Glomerular visceral epithelial cell (primary cell): ENCODE results near the gene ASPN.
A peak's percentile ranks its signal among the peaks of the same experiment; 100 is the strongest.

Experiments used
- DNase-seq: peaks from one replicate; pipeline ENCODE4 v3.0.0-alpha.2; 2016; ENCODE audit errors: extremely low spot score

The ASPN gene

DNA sequence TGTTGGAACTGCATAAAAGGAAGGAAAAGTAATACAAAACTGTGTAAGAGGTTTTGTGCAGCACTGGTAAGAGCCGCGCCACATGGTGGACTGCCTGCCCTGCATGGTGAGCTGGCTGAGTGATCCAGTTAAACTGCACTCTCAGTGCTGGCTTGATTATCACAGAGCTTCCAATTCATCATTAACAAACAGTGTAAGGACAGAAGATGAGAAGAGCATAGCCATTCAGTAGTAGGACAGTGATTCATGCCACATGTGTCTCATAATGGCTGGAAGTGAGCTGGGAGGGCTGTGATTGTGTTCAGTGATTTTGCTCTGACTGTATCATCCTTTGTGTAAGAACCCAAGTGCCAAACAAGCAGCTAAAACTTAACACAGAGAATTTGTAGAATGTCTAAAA, 14.1 kb downstream of the ASPN start:
- DNase-seq: no peak

DNA sequence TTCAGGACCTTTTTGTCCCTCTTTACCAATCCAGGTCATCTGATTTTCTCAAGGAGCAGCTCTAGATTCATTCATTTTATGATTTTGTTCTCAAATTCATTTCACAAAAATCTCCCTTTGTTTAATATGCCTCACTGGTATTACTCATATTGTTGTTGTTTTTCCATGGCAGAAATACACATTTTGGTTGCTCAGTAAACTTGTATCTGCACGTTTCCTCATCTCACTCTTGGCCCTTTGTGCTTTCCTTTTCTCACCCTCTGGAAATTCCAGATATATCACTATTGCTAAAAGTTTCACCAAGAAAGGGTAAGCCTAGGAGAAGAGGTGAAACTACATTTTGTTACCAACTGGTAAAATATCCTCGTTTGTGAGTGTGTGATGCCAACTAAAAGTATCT, 14.8 kb downstream of the ASPN start:
- DNase-seq: no peak

DNA sequence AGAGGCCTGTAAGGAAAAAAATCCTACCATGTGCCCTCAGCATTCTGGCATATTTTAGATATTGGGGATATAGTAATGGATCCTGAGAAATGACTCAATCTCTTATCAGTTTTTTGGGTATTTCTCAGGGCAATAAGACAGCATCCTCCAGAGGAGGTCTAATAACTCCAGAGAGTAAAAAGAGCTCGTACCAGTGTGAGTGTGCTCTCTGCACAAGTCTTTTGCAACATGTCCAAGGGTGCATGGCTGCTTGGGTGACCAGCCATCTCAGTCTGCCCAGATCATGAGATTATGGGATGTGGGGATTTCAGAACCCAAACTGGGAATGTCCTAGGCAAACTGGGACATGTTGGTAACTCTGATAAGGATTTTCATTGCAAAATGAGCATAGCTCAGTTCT, 15.3 kb downstream of the ASPN start:
- DNase-seq: no peak

DNA sequence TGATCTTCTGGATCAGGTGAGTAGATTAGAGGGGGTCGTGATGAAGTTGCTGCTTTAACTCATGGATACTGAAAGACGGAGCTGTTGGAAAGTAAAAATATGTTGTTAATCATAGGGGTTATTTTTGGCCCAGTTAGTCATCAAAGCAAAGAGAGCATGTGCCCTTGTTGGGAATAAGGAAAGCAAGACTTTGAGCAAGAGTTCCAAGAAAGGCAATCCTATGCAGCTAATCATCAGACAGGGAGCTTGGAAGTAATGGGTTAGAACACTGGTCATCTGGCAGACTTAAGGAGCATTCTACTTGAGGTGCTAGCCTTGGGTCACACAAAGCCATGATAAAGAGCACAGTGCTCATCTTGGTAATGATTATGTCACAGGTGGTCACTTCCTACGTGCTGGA, 18.3 kb downstream of the ASPN start:
- DNase-seq: no peak

DNA sequence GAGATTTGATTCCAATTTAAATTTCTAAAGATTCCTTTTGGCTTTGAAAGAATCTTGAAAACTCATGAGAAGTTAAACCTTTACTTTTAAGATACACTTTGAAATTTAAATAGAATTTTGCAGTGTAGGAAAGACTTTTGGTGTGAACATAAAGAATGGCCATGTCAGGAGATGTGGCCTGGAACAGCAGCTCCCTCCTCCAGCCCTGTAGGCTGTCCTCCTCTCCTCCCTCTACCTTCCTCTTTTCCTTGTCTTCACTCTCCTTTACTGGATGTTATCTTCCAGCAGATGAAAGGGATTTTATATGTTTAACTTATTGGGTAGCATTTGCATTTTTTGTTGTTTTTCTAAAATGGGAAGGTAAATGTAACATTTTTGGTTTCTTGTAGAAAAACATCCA, 18.9 kb downstream of the ASPN start:
- no peak for DNase-seq

DNA sequence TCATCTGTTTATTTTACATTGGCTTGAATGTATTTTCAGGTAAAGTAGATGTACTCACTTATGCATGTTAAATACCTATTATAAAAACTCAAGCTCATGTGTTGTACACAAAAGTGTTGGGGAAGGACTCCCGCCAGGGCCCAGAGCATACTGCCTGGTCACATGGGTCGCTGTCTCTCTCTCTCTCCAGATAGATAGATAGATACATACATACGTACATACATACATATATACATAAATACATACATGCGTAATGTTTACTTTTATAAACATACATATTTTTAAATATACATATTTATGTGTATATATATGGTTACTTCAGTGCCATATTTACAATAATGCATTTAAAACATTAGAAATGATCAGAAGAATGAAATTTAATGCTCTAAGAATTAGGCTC, 24.7 kb downstream of the ASPN start:
- DNase-seq: no peak

DNA sequence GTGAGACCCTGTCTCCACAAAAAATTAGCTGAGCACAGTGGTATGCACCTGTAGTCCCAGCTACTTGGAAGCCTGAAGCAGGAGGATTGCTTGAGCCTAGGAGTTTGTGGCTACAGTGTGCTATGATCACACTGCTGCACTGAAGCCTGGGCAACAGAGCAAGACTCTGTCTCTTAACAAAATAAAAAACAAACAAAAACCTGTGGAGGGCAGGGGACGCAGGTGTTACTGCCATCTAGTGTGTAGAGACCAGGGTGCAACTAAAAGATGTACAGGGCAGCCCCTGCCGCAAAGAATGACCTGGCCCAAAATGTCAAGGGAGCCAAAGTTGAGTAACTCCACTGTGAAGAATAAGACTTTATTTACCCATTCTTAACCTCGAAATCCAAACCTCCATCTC, 27.1 kb downstream of the ASPN start:
- no peak for DNase-seq

DNA sequence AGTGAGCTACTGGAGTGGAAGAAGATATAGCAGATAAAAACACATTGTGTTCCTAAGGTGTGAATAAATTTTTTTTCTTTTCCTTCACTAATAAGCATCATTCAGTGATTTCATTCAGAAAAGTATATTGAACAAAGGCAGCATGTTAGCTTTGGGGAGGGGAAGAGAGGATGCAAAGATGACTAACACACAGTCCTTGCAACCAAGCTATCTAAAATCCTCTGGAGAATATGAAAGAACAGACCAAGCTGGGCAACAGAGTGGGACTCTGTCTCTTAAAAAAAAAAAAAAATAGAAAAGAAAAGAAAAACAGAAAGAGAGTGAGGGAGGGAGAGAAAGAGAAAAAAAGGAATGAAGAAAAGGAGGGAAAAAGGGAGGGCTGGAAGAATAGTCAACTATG, 35.8 kb downstream of the ASPN start:
- no peak for DNase-seq

DNA sequence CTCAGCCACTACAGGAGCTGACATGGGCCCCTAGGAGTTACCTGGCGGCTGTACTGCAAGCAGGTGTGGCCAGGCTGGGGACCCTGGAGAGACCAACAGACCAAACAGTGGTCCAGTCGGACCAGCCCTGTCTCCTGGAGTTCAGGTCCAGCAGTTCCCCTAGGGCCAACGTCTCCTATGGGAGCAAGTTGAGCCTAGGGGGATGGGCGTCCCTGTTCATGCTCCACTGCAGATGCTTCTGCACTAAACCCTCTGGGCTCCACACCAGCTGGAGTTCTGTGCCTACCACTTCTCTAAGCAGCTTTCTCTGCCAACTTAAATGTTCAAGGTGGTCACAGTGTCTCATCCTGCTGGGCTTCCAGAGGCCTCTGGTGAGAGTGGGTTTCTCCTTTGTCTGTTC, 37.5 kb downstream of the ASPN start:
- no peak for DNase-seq

DNA sequence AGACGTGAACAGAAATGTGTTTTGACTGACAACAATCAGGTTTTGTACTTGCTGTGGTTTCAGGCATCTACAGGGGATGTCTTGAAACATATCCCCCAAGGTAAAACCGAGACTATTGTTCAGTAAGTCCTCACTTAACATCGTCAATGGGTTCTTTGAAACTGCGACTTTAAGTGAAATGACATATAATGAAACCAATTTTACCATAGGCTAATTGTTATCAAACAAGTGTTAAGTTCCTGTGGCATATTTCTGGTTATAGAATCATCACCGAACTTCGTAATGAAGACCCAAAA, 41.6 kb downstream of the ASPN start:
- no peak for DNase-seq

DNA sequence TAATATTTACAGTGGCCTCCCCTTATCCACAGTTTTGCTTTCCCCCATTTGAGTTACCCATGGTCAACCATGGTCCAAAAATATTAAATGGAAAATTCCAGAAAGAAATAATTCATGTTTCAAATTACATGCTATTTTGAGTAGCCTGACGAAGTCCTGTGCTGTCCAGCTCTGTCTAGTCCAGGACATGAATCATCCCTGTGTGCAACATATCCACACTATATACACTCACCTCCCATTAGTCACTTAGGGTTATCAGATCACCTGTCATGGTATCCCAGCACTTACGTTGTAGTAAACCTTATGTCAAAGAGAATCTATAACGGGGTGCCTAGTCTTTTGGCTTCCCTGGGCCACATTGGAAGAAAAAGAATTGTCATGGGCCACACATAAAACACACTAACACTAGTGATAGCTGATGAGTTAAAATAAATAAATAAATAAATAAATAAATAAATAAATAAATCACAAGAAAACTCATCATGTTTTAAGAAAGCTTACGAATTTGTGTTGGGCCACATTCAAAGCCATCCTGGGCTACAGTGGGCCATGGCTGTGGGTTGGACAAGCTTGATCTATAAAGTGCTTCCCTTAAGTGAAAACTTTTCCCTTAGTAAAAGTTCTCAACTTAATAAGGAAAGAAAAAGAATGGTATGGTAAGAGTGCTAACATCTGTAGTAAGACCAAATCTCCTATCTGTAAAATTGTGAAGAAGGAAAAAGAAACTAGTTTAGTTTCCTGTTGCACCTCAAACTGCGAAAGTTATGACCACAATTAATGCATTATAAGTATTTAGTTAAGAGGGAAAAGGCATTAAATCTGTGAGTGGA, 42.2 kb downstream of the ASPN start:
- DNase-seq: peak; percentile 25

DNA sequence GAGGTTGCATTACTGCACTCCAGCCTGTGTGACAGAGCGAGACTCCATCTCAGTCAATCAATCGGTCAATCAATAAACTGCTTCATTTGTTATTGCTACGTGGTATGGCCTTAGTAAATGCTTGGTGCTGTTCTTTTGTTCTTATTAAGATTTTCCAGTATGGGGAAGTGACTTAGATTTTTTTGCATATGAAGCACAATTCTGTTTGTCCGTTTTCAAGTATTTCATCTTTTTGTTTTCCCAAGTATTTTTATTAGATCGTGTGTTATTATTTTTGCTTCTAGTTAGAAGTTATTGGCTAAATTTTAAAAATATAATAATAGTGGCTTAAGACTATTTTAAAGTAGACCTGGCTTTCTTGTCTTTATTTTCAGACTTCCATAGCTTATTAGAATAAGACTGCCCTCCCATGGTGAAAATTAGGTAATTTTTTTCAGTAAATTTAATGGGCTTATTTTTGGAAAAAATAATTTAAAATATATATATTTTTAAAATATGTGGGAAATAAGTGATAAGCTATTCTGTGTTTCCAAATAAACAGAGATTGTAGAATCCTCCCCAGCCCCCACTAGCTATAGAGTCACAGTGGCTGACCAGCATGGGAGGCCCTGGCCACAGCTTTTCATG, 43.3 kb downstream of the ASPN start:
- DNase-seq: no peak

DNA sequence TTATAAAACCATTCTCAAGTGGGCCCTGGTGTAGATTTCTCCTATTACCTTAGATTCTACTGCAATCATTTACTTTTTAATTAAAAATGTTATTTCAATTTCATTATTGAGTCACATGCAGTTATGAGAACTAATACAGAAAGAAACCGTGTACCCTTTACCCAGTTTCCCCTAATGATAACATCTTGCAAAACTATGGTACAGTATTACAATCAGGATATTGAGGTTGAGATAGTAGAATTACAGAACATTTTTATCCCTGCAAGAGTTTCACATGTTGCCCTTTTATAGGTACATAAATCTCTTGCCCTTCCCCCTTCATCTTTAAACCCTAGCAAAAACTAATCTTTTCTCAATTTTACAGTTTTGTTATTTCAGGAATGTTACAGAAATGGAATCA, 47.0 kb downstream of the ASPN start:
- DNase-seq: no peak

DNA sequence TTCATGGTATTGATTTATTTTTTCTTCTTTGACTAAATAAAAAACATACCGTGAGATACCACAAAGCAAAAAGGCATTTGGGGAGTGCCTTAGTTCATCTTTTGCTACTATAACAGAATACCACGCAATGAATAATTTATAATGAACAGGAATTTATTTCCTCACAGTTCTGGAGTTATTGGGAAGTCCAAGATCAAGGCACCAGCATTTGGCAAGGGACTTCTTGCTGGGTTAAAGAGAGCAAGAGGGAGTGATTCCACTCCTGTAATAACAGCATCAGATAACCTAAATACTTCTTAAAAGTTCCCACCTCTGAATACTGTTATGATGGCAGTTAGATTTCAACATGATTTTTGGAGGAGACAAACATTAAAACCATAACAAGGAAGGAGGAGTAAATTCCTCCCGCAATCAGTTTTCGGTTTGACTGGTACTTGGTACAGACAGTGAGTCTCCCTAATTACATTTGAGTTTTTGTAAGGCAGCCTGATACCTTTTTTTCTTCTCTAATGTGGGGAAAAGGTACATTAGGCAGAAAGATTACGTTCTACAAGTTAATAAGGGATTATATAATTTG, 49.2 kb downstream of the ASPN start:
- no peak for DNase-seq

DNA sequence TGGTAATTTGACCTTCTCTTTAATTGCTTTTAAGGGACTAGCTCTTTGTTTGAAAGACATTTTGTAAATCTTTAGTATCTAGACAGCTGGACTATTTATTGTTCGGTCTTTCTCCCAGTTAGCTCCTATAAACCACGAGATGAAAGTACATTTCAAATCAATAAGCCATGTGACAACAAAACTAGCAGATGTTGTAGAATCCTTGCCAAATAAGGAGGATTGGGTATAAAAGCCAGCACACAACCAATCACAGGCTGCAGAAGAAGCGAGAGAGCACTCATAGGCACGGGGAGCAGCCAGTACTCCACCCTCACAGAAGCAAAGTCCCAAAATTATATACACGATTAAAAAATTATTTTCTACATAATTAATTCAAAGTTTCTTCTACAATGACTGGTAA, 50.0 kb downstream of the ASPN start:
- DNase-seq: no peak

DNA sequence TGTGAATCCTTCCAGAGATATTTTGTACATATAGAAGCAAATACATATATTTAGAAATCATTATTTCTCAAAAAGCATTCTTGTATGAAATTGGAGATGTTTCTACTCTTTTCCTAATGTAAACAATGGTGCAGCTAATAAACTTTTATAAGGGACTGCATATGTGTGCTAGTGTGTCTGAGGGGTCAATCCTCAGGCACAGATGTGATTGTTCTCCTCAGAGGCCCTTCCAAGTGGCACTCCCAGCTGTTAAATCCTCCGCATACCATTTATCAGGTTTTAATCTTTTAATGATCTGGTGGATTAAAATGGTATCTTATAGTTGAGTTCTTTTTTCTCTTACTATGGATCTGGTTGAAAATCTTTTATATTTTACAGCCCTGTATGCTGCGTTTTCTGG, 52.5 kb downstream of the ASPN start:
- no peak for DNase-seq

DNA sequence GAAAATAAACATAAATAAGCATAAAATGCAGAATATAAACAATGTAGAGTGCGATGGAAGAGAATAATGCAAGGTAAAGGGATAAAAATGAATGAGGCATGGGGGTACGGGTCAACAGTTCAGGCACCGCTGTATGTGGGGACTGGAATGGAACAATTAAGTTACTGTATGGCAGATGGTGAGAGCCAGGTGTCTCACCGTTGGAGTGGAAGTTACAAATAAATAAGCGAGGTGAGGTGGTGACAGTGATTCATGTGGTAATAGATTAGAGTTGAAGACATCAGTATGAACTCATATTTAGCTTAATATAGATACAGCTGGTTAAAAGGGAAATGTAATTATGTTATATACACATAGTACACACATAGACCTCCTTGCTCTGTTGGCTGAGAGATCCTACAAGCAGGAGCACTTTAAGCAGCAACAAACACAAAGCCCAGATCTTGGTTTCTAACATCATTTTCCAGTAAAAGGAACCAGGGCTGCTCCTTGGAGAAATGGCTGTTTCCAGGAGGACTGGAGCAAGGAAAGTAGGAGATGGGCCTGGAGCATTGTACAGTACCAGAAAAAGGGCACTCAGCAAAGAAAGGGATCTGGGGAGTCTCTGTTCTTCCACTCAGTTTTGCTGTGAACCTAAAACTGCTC, 55.7 kb downstream of the ASPN start:
- DNase-seq: no peak

DNA sequence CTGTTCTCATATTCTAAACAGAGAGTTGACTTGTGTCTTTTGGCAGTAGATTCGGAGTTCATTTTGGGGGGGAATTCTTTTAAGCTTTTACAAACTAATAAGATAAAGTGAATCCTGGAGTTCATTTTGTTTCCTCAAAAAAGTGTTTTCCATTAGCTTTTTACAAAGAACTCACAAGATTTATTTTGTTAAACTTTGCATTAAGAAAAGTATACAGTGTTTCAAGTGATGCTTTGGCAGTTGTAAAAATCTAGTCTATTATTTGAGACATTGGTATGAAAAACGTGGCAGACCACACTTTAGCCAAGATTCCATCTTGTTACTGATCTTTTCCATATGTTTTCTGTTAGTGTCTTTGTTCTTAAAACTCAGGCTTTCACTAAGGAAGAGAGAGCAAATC, 56.8 kb downstream of the ASPN start:
- DNase-seq: no peak

DNA sequence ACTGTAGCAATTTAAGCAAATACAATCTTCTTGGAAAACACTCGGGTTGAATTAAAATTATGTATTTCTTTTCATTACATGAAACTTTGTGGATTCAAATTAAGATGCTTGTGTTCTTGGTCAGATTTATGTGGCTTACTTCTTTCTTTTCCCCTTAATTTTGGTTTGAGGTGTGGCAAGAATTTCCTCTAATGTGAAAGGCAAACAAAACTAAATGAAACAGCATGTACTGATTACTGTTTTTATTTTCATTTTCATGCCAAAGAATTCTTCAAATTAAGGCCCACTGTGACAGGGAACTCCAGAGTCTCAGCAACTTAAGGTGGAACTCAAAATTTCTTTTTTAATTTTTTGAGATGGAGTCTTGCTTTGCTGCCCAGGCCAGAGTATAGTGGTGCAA, 58.0 kb downstream of the ASPN start, which contains the start of gene OMD:
Gene OMD (minus strand): TSS at position 132 of the 400 bp plus-strand sequence. CDS start 6,913 bp downstream, outside the sequence.
- no peak for DNase-seq

DNA sequence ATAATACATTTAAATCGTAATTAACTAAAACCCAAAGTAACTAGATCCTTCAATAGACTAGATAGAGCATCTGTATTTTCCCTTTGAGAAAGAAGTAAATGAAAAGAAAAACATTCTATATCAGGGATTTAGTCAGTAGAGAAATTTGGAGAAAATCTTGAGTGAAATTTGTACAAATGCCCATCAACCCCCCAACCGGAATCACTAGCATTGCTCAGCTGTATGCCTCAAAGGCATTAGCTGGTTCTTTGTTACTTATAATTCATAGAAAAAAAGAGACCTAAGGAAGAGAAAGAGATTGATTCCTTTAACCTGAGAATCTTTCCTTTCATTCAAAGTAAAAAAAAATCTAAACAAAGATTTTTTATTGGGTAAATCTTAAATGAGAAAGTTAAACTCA, 58.7 kb downstream of the ASPN start:
- no peak for DNase-seq

DNA sequence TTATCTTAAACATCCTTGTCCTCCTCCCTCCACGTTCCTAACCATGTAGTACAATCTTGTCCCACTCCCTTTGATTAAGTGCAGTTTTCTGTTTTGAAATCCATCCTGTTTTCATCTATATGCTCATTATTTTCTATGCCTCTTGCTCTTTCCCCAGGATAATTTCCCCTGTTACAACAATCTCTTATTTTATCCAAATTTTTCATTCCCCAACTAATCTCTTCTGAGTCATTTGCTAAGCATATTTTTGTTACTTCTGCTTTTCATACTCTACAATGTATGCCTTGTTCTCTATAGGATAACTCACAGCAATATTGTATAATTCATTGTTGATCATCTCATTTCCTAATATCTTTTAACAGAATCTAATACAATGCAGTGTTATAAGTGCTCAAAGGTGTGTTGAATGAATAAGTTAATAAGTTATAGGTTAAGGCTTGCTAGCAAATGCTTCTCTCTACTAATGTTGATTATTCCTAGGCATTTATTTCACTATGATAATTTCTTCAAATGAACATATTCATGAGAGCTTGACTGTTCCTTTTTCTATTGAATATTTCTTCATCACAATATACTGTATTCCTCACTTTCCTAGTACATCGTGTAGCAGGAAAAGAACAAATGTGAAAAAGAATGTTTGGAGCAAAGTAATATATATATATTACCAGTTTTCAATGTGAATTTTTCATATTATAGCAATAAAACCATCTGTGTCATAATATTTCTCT, 59.5 kb downstream of the ASPN start:
- DNase-seq: no peak

DNA sequence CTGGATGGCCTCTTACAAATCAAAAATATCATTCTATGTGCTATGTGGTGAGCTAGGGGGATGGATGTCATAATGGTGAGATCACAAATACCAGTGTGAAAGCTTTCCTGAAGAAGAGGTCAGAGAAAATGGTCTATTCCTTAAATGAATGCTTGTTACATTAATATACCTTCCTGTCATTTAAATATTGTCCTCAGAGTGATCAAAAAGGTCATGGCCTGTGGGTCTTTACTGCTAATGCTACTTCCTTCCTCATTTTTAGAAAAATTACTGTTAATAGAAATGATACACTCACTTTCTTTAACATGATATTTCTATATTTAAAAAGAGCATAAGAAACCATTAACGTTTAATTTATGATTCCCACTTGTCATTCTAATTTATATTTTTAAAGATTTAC, 67.7 kb downstream of the ASPN start:
- DNase-seq: no peak
